Activated CD4-positive, CD25-positive, alpha-beta regulatory T cell treated with anti-CD3 and anti-CD28 coated beads, Interleukin-2, amount 50 U/mL, for 72 hours (primary cell): ENCODE results near the gene RASL11A.
"Not testable (repeated sequence)": the region's sequence is repeated elsewhere in the genome, so short reads cannot be mapped to it uniquely, and the experiment has no call there.

ENCODE experiments used
- DNase-seq: peaks from one replicate; pipeline ENCODE4 v3.0.0; 2021

The RASL11A gene

GRCh38 chr13:27269114-27269665, 1.4 kb upstream of the RASL11A start:
- DNase-seq: no peak

DNA sequence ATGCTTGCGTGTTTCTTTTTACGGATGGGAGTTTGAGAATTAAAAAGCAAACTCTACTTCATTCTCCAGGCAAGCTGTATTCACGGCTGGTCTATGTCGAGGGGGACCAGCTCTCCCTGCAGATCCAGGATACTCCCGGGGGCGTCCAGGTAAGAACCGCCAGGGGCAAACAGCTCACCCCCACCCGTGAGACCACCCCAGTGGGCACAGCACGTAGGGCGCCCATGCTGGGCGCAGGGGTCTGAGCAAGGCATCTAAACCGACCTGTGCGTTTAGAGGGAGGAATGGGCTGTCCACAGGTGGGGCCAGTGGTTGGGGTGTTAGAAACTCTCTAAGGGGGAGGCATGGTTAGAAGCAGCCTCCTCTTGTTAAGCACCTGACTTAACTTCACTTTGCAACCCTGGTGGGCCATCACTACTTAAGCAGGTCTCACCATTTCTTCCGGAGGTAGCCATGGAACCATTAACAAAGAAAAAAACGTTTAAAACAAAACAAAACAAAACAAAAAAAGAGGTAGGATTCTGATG, 1.0 kb downstream of the RASL11A start:
- no peak for DNase-seq

DNA sequence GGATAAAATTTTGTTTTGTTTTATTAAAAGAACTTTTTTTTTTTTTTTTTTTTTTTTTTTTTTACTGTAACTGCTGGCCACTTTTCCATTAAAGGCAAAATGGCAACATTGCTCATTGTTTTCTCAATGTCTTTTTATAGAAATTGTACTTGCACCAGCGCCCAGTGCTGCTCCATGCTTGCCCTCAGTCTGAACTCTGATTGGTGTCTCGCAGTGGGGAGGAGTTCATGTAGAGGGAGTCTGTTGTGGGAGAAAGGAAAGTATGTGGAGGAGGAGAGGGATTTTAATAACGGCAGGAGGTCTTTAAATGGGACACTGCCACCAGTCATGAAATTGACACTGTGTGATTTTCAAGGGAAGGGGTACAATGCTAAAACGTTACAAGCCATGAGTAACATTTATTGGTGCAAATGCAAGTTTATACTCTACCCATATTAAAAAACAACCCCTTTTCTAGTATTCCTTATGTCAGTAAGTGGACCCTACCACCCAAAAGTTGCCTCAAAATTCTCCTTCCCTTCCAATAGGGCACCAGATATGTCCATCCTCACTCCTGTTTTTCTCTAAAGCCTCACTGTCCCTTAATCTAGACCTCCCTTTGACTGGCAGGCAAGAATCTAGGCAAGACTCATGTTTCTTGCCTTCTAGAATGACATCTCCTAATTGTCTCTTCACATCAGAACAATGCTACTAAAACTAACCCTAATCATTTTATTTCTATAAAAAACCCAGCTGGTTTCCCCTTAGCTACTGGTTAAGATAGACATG, 3.2 kb downstream of the RASL11A start:
- no peak for DNase-seq

- DNase-seq: no peak
Observed at GRCh38 chr13:27274631-27275030, 4.0 kb downstream of the RASL11A start.

GRCh38 chr13:27276188-27276587, 5.6 kb downstream of the RASL11A start:
- no peak for DNase-seq

- no peak for DNase-seq
Observed at GRCh38 chr13:27279506-27279905, 8.9 kb downstream of the RASL11A start.

DNA sequence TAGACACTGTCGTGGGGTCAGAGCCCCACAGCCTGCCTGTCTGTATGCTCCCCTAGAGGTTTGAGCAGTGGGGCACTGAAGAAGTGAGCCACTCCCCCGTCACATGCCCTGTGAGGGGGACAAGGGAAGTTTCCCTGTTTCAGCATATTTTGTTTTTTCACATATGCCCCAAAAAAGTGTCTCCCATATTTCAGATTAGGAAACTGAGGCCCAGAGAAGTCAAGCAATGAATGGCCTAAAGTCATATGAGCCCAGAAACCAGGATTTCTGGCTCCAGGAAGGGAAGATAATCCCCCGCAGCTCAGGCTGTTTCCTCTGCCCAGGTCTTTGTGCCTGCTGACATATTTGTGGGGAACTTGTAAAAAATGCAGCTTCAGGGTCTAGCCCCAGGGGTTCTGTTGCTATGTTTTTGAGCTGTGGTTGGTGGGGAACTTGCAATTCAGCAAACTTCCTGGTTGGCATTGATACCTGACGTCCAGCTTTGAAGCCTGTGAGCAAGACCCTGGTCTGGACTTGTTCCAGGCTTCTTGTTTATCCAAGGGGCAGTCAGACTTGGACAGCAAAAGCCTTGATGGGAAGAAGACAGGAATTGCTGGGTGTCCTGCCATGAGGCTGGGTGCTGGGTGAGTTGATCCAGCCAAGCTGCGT, 9.5 kb downstream of the RASL11A start:
- no peak for DNase-seq

- no peak for DNase-seq
Observed at GRCh38 chr13:27280841-27281240, 10.2 kb downstream of the RASL11A start.

- DNase-seq: no peak
Observed at GRCh38 chr13:27281420-27281819, 10.8 kb downstream of the RASL11A start.

DNA sequence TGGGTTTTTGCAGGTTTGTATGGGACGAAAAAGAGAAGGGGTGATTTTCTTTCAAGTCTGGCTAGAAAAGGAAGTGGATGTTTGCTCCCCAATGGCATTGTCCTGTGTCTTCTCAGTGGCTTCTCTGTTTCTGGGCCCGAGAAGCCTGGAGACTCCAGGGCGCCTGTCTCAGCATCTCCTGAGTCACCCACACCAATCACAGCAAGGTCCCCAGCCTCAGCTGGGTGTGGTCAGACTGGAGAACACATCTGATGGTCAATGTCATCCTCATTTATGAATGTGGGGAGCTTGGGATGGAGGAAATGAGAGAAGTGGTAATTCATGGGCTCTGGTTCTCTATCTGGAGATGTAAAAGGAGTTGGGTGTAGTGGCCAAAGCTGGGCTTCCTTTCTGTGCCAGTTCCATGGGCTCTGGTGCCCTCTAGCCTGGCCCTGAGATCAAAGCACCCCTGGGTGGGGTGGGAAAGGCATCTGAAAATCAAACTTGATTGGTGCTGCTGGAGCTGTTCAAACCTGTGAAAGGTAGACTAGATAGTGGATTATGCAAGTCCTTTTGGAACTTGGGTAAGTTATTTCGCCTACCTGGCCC, 13.4 kb downstream of the RASL11A start:
- DNase-seq: no peak

GRCh38 chr13:27288392-27288791, 17.8 kb downstream of the RASL11A start:
- no peak for DNase-seq

- no peak for DNase-seq
Observed at GRCh38 chr13:27289011-27289665, 18.5 kb downstream of the RASL11A start.

- no peak for DNase-seq
Observed at GRCh38 chr13:27290715-27291114, 20.1 kb downstream of the RASL11A start.

- not testable (repeated sequence) for DNase-seq
Observed at GRCh38 chr13:27291967-27292366, 21.3 kb downstream of the RASL11A start.

GRCh38 chr13:27293076-27293691, 22.6 kb downstream of the RASL11A start:
- no peak for DNase-seq

DNA sequence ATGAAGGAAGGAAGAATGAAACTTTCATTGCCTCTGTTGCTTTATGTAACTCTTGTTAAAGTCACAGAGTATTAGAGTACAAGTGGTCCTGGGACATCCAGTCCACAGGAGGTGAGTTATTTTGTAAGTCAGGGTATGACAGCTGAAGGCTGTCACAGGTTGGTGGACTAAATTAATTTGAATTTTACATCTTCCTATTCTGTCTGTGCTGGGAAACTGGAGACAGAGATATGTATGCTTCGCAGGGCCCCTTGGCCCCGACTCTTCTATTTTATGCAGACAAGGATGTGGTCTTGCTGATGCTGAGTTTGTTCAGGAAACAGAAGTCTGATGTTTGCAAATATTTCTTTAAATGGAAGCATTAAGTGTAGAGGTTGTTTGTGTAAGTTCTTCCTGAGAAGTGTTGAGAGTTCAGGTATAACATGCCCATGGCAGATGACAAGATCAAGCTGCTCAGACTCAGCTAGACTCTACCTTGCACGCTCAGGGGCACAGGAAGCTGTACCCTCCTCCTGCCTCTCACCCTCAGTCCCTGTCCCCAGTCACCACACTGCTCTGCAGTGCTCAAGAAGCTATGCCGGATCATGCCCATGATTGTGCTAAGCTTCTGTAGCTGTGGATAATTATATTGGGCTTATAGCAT, 23.4 kb downstream of the RASL11A start:
- no peak for DNase-seq

DNA sequence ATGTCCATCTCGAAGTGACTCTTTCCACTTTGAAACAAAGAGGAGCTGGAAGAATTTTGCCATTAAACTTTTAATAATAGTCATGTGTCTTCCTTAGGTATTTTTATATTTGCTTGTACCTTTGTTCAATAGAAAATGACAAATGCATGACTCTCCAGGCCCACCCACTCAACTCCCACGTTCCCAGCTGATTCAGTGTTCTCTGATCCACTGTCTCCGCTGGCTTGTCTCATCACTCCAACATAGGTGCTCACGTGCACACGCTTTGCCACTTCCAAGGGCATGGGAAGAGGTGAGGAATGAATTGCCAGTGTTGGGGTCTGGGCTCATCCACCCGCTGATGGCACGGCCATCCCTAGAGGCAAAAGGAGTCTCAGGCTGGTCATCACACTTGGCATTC, 24.5 kb downstream of the RASL11A start:
- no peak for DNase-seq

DNA sequence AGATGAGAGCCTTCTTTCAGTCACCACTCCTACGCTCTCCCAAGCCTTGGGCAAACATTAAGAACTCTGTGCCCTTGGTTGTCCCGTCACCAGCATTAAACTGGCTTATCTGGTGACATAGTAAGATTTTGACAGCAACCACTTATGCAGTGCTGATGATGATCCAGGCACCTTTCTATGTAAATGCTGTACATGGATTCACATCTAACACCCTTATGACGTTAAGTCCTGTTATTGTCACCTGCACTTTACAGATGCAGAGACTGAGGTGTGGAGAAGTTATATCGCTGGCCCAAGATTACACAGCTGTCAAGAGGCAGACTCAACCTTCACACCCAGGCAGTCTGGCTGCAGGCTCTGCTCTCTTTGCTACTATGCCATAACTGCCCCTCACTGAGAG, 25.0 kb downstream of the RASL11A start:
- no peak for DNase-seq

GRCh38 chr13:27296496-27296895, 25.9 kb downstream of the RASL11A start:
- DNase-seq: no peak

- DNase-seq: no peak
Observed at GRCh38 chr13:27298849-27299248, 28.2 kb downstream of the RASL11A start.

DNA sequence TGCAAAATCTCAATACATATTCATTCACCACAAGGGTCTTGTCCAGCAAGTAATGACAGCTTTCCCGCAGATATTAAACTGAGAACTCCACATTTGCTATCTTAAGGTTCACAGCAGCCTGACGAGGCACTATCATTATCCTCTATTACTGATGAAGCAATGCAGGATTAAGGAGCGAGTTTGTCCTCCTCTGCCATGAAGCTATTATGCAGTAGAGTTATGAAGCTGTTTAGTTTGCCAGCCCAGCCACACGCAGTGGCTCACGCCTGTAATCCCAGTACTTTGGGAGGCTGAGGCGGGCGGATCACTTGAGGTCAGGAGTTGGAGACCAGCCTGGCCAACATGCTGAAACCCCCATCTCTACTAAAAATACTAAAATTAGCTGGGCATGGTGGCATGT, 29.8 kb downstream of the RASL11A start:
- not testable (repeated sequence) for DNase-seq

DNA sequence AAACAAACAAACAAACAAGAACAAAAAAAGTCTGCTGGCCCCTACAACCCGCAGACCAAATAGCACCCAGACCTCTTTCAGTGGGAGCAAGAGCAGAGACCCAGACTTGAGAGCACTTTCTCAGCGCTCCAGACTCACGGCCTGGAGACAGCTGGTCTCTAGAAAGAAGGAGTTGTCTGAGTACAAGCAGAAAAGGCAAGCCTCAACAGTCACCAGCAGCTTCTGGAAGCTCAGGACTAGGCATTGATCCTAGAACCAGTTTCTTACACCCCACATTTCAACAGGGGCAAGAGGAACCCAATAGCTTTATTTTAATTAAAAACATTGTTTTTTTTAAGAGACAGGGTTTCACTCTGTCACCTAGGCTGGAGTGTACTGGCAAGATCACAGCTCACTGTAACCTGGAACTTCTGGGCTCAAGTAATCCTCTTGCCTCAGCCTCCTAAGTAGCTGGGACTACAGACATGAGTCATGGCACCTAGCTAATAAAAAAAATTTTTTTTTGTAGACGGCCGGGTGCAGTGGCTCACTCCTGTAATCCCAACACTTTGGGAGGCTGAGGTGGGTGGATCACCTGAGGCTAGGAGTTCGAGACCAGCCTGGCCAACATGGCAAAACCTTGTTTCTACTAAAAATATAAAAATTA, 30.4 kb downstream of the RASL11A start:
- DNase-seq: no peak
